ENCODE data around the gene RARA. TPM values are rescaled to one million over a fixed set of nuclear protein-coding genes. Genes with fewer than 3 reads are reported as not detected.

RARA gene
- total RNA-seq, 1 experiment from 2014 or later: 35.1 TPM

- peak overlapping the region; percentile 95 for H3K4me2 ChIP-seq (ENCODE audit: low read length)
- H3K4me1 ChIP-seq (ENCODE audit: control insufficient read depth in 1 of 2, insufficient read depth in 2 of 2, low read length in 2 of 2): peaks cover 63 to 89% of the 10 kb centered on the region in 2 experiments
- peak overlapping the region; percentile 91 for H3K27ac ChIP-seq (ENCODE audit: low read depth, low read length)
- no peaks in the 10 kb centered on the region for H3K36me3 ChIP-seq (ENCODE audit: control insufficient read depth in 1 of 2, insufficient read depth in 2 of 2, low read length in 2 of 2)
- ChIA-PET RAD21 (ENCODE audit: low non-redundant PET in 1 of 2, low total read pairs in 2 of 2, uncharacterized antibody in 2 of 2, unreplicated experiment in 2 of 2) (no interaction called here), POLR2A (no interaction called here), CTCF (interaction anchor here (1.0 kb wide), 1 partner anchor 9 kb away, joined by 3 read pairs; no protein-coding TSS in a partner anchor)
- H3K9me2 ChIP-seq (ENCODE audit: insufficient read depth): no peaks in the 10 kb centered on the region
- ATAC-seq (no peak), DNase-seq (ENCODE audit: low read depth, low spot score) (no peak)
- no peaks in the 10 kb centered on the region for H4K20me1 ChIP-seq (ENCODE audit: insufficient read depth)
- H3K4me3 ChIP-seq (replicated peaks in 1 of 2; ENCODE audit: low read depth in 1 of 2, low read length in 2 of 2): peak overlapping the region; percentile 94 to 95
- no peak overlapping the region for H2AFZ ChIP-seq (ENCODE audit: low read depth, low read length, poor library complexity, severe bottlenecking)
- intact Hi-C loops (cut with micrococcal nuclease): loop anchor here (2.0 kb wide), 1 partner anchor 22 kb away; no protein-coding TSS in a partner anchor
- peaks cover 58% of the 10 kb centered on the region for H3K79me2 ChIP-seq (ENCODE audit: insufficient read depth, low read length)
- no peaks in the 10 kb centered on the region for H3K9me3 ChIP-seq (ENCODE audit: control insufficient read depth in 1 of 2, insufficient read depth in 1 of 2, low read depth in 1 of 2, low read length in 2 of 2)
- no peaks in the 10 kb centered on the region for H3K27me3 ChIP-seq (ENCODE audit: insufficient read depth, low read length)
- H3K9ac ChIP-seq (ENCODE audit: low read length): peak overlapping the region; percentile 99
- TF ChIP-seq JUND (IDR thresholded peaks at IDR 0.05) (no peak), CTCF (IDR thresholded peaks at IDR 0.05 in 2 of 3, conservative IDR thresholded peaks at IDR 0.05 in 1 of 3; ENCODE audit: borderline replicate concordance in 1 of 3, insufficient read depth in 1 of 3, low read depth in 2 of 3, low read length in 2 of 3) (0 out of 6 replicates have a peak, but pooled peaks of 1 of the 3 experiments have one; percentile 15), CEBPB (IDR thresholded peaks at IDR 0.05; ENCODE audit: low read depth) (no peak)
- no TSS peak for BruUV-seq (replicated peaks)
Measured at GRCh38 chr17:40318830-40319391, 9.9 kb downstream of the RARA start.

- ChIA-PET POLR2A (no interaction called here), RAD21 (ENCODE audit: low non-redundant PET in 1 of 2, low total read pairs in 2 of 2, uncharacterized antibody in 2 of 2, unreplicated experiment in 2 of 2) (no interaction called here), CTCF (interaction anchor here (1.0 kb wide), 1 partner anchor 8 kb away, joined by 3 read pairs; no protein-coding TSS in a partner anchor)
- H3K9me2 ChIP-seq (ENCODE audit: insufficient read depth): no peaks in the 10 kb centered on the region
- no peak overlapping the region for H2AFZ ChIP-seq (ENCODE audit: low read depth, low read length, poor library complexity, severe bottlenecking)
- ATAC-seq (no peak), DNase-seq (ENCODE audit: low read depth, low spot score) (no peak)
- H3K4me2 ChIP-seq (ENCODE audit: low read length): peak overlapping the region; percentile 95
- H3K27ac ChIP-seq (ENCODE audit: low read depth, low read length): no peak overlapping the region
- peak overlapping the region; percentile 99 for H3K9ac ChIP-seq (ENCODE audit: low read length)
- no TSS peak for BruUV-seq (replicated peaks)
- peaks cover 60 to 84% of the 10 kb centered on the region in 2 experiments for H3K4me1 ChIP-seq (ENCODE audit: control insufficient read depth in 1 of 2, insufficient read depth in 2 of 2, low read length in 2 of 2)
- H3K4me3 ChIP-seq (replicated peaks in 1 of 2; ENCODE audit: low read depth in 1 of 2, low read length in 2 of 2): peak overlapping the region; percentile 94 to 95; a peak in 3 of 4 replicates
- no peaks in the 10 kb centered on the region for H3K9me3 ChIP-seq (ENCODE audit: control insufficient read depth in 1 of 2, insufficient read depth in 1 of 2, low read depth in 1 of 2, low read length in 2 of 2)
- no peaks in the 10 kb centered on the region for H4K20me1 ChIP-seq (ENCODE audit: insufficient read depth)
- H3K36me3 ChIP-seq (ENCODE audit: control insufficient read depth in 1 of 2, insufficient read depth in 2 of 2, low read length in 2 of 2): no peaks in the 10 kb centered on the region
- intact Hi-C loops (cut with micrococcal nuclease): loop anchor here (2.0 kb wide), 1 partner anchor 21 kb away; no protein-coding TSS in a partner anchor
- H3K79me2 ChIP-seq (ENCODE audit: insufficient read depth, low read length): peaks cover 68% of the 10 kb centered on the region
- no peaks in the 10 kb centered on the region for H3K27me3 ChIP-seq (ENCODE audit: insufficient read depth, low read length)
- TF ChIP-seq ELF1 (IDR thresholded peaks at IDR 0.05; ENCODE audit: borderline replicate concordance, low read depth): no peak
- TF ChIP-seq ZFX (IDR thresholded peaks at IDR 0.05): no peak
- TF ChIP-seq ZBTB33 (IDR thresholded peaks at IDR 0.05; ENCODE audit: extremely low read depth, insufficient replicate concordance, low read length): no peak
- no peak for TF ChIP-seq SIN3A (IDR thresholded peaks at IDR 0.05; ENCODE audit: low read depth)
- TF ChIP-seq EZH2phosphoT487 (IDR thresholded peaks at IDR 0.05; ENCODE audit: borderline replicate concordance): no peak
- no peak for TF ChIP-seq ZNF274 (IDR thresholded peaks at IDR 0.05; ENCODE audit: low read depth, low read length)
- TF ChIP-seq ATF3 (IDR thresholded peaks at IDR 0.05): no peak
Measured at GRCh38 chr17:40319651-40320540, 10.9 kb downstream of the RARA start.

Measured in HCT116 (cell line).